AG04450 (cell line): ENCODE data around the gene SEC14L1. TPM values are rescaled to one million over a fixed set of nuclear protein-coding genes. Genes with fewer than 3 reads are reported as not detected.

Source experiments
- CTCF ChIA-PET: fragments of 300-600, 350-600 bp; formaldehyde crosslinking; extraction: SDS; loops from one replicate; lab custom pipeline; 2022; ENCODE audit warnings: antibody characterized with exemption, inconsistent platforms; lab: Charles Lee
- POLR2A ChIA-PET: fragments of 350-600 bp; formaldehyde crosslinking; extraction: SDS; loops from one replicate; lab custom pipeline; 2021; ENCODE audit warnings: antibody characterized with exemption, inconsistent platforms; lab: Yijun Ruan, JAX
- DNase-seq: peaks from one replicate; pipeline ENCODE4 v3.0.0-alpha.2; 2011; ENCODE audit warnings: low read depth, low spot score
- H3K27ac ChIP-seq: one replicate; pipeline ENCODE4 v1.5.1; 2012; ENCODE audit warnings: low read depth, low read length, control low read depth
- H3K27me3 ChIP-seq: one replicate; pipeline ENCODE4 v1.6.0; 2012; ENCODE audit warnings: low read length; ENCODE audit not compliant: control insufficient read depth, insufficient read depth
- H3K4me3 ChIP-seq: 2 replicates; pipeline ENCODE4 v1.5.1; 2011; ENCODE audit warnings: mild to moderate bottlenecking, low read depth, low read length, control low read depth
- H3K9me3 ChIP-seq: 2 replicates; pipeline ENCODE4 v1.5.1; 2012; ENCODE audit warnings: low read length; ENCODE audit not compliant: control insufficient read depth, insufficient read depth
- CTCF ChIP-seq: IDR thresholded peaks from 2 replicates; pipeline ENCODE4 v1.5.1; 2011; ENCODE audit warnings: low read depth, low read length, control low read depth, inconsistent platforms
- polyA plus RNA-seq: library from polyadenylated mRNA; depleted of rRNA; stranded (reverse); fragments of >200 nt; gene quantifications from 2 replicates; pipeline ENCODE4 v1.2.3, GENCODE V29; 2011

The SEC14L1 gene
- polyA plus RNA-seq, 1 experiment, result 38.7 TPM

DNA sequence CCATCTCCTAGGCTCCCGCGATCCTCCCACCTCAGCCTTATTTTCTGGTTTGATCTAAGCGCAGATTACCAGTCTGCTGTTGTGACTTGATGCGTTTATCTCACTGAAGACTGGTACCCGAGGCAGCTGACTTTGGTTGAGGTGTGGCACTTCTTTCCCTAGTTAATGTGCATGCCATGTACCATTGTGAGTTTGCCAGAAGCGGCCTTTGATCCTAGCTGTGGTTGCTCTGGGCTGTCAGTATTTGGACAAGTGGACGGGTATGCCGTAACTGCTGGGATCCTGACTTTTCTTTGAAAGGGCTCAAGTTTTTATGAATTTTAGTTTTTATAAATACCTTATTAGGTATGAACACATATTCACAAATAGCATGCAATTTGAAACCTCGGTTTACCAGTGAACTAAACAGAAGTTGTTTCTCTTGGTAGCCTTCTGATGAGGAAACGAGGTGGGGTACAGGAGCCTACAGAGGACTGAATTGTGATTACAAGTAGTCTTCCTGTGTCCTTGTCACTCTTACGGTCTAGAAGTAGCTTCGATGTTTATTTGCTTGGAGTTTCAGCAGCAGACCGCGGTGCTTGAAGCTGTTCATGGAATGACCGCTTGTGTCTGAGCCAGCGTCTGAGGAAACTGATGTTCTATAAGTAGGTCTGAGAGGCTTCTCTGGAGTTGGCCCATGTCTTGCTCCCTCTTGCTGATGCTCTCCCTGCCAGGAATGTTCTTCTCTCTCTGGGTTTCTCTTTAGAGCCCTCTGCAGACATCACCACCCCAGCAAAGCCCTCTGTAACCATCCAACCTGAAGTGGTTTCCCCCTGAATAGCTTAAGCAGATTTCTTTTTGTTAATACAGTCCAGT lies 40.0 kb downstream of the SEC14L1 start:
- POLR2A ChIA-PET, result no interaction called here
- DNase-seq, result no peak
- TF ChIP-seq CTCF, result no peak
- Histone ChIP-seq H3K27me3 (no peaks in the 10 kb centered on the region), H3K9me3 (no peaks in the 10 kb centered on the region; the same call in none of the 2 replicates), H3K4me3 (no peak overlapping the region), H3K27ac (no peak overlapping the region)
- CTCF ChIA-PET, result interaction anchor here (1.0 to 1.5 kb wide), 2 partner anchors 26 to 313 kb away, joined by 3 read pairs; no protein-coding TSS in a partner anchor

GRCh38 chr17:77182205-77183172 lies 41.7 kb downstream of the SEC14L1 start:
- Histone ChIP-seq H3K27me3 (no peaks in the 10 kb centered on the region), H3K4me3 (no peak overlapping the region), H3K27ac (no peak overlapping the region), H3K9me3 (no peaks in the 10 kb centered on the region; the same call in 1 of the 2 replicates)
- no peak for TF ChIP-seq CTCF
- ChIA-PET POLR2A (interaction anchor here (1.1 kb wide), 1 partner anchor 27 kb away, joined by 4 read pairs; no protein-coding TSS in a partner anchor), CTCF (interaction anchor here (0.6 to 2.5 kb wide), 3 partner anchors 16 to 315 kb away, joined by 3 to 17 read pairs (median 6); no protein-coding TSS in a partner anchor)
- no peak for DNase-seq

GRCh38 chr17:77184474-77184873 lies 43.7 kb downstream of the SEC14L1 start:
- Histone ChIP-seq H3K9me3 (no peaks in the 10 kb centered on the region), H3K27me3 (no peaks in the 10 kb centered on the region), H3K4me3 (no peak overlapping the region), H3K27ac (no peak overlapping the region)
- DNase-seq, result no peak
- ChIA-PET POLR2A (no interaction called here), CTCF (no interaction called here)
- no peak for TF ChIP-seq CTCF

- Histone ChIP-seq H3K27me3 (no peaks in the 10 kb centered on the region), H3K4me3 (no peak overlapping the region), H3K9me3 (no peaks in the 10 kb centered on the region), H3K27ac (no peak overlapping the region)
- ChIA-PET POLR2A (no interaction called here), CTCF (no interaction called here)
- no peak for TF ChIP-seq CTCF
- DNase-seq, result no peak
Measured at GRCh38 chr17:77185137-77185536, 44.4 kb downstream of the SEC14L1 start.
